OCI-M2 (cell line): Measurements from ENCODE around the gene EIF2B1.

Source experiments
- DNase-seq: peaks from one replicate; lab custom pipeline; 2025; ENCODE audit not compliant: unreplicated experiment; lab: John Stamatoyannopoulos, UW

Gene EIF2B1

DNA sequence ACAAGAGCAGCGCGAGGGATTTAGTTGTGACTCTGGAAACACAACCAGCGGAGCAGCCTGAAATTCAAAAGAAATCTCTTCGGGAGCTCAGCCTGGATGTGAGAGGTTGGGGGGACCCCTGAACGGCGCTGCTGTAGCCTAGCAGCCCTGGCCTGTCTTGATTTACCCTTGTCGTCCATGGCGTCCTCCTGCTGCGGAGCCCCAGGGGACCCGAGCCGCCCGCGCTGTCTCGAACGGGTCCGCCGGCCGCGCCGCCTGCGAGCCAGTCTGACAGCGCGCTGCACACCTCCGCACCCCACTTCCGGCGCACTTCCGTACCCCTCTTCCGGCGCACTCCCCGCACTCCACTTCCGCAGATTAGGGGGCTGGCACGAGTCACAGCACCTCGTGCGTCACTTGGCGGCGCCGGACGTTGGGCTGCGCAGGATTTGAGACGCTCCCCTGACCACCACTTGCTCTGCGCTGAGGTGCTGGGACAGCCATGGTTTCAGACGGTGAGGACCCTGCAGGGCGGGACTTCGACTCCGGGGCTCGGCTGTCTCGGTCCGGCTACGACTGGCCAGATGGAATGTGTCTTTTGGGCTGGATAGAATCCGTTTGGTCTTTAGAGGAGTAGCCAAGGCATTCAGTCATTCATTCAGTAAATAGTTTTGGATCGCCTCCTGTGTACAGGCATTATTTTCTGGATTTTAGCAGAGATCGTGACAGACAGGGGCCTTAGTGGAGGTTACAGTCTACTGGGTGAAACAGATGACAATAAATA, at the start of gene EIF2B1, which contains the start of gene GTF2H3:
TSS of gene EIF2B1 (minus strand) at position 308 of the 763 bp plus-strand sequence. CDS start at position 179, 129 bp downstream.
TSS of gene GTF2H3 (plus strand) at position 451 of the 763 bp plus-strand sequence. CDS start at position 482, 31 bp downstream.
- peak; percentile 70 for DNase-seq

- DNase-seq: no peak
Measured at GRCh38 chr12:123681605-123682004, 48.1 kb upstream of the EIF2B1 start.

DNA sequence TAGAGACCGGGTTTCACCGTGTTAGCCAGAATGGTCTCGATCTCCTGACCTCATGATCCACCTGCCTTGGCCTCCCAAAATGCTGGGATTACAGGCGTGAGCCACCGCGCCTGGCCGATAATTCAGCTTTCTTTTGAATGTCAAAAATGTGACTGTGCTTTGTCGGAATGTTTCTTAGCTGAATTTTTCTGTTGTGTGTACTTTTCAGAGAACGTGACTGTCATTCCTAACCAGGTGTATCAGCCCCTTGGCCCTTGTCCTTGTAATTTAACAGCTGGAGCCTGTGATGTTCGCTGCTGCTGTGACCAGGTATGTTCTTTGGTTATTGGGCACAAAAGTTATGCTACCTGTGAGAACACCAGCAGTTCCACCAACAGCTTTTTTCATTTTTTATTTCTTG, 45.5 kb upstream of the EIF2B1 start:
- DNase-seq: no peak

GRCh38 chr12:123676616-123677320, 43.3 kb upstream of the EIF2B1 start:
- no peak for DNase-seq

DNA sequence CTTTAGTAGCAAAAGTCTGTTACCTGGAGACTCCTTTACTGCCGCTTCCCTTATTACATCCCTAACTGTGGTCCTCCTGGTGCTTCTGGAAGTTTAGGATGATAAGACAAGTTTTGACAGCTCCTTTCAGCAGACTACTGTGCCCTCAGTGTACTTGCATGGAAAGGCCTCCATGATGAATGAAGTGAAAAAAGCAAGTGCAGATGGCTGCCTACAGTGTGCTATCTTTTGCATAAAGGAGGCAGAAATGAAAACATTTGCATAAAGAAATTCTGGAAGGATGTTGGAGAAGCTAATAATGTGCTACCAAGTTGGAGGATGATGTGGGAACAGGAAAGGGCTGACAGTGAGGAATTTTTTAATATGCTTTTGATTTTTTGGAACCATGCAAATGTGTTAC, 42.0 kb upstream of the EIF2B1 start:
- DNase-seq: no peak

DNA sequence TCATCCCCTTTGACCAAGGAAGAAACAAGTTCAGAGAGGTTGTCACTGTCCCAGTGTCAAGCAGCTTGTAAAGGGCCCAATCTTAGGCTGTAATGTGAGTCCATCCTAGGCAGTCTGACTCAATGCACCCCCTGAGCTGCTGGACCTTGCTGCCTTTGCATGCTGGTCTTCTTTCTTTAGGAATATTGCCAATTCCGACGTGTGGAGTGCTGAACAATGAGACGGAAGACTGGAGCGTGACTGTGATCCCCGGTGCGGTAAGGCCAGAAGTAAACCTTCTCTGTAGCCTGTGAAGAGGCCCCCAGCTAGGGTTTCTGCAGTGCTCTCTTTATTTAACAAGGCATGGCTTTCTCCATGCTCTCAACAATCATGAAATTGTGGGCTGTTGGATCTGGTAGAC, 38.4 kb upstream of the EIF2B1 start:
- DNase-seq: no peak

DNA sequence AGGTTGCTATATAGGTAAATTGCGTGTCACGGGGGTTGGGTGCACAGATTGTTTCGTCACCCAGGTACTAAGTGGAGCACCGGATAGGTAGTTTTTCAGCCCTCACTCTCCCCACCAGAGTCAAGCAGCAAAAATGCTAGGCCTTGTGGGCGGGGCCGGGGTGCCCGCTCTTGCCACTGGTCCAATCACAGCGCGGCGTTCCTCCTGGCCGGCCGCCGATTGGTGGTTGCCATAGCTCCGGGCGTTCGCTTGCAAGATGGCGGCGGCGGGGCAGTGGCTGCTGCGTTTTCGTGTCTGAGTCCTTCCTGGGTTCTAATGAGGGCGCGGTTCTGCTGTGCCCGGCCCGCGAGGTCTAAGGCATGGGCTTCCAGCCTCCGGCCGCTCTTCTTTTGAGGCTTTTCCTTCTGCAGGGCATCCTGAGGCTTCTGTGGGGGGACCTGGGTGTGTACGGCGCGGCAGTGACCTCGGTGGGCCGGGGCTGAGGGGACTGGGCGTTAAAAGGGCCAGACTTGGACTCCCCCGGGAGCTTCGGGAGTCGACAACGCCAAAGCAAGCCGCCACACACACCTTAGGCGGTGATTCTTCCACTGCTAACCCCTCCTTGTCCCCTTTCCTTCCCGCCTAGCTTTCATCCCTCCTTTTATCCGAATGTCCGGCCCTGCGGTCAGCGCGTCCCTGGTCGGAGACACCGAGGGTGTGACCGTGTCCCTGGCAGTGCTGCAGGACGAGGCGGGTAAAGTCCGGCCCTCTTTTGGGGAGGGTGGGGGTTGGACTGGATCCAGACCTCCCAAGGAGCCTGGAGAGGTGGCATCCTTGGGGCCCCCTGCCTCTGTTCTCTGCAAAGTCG, 37.6 kb upstream of the EIF2B1 start, which contains the start of gene TCTN2:
TSS of gene TCTN2 (plus strand) at position 232 of the 847 bp plus-strand sequence. CDS start at position 360, 128 bp downstream.
- peak; percentile 11 for DNase-seq

DNA sequence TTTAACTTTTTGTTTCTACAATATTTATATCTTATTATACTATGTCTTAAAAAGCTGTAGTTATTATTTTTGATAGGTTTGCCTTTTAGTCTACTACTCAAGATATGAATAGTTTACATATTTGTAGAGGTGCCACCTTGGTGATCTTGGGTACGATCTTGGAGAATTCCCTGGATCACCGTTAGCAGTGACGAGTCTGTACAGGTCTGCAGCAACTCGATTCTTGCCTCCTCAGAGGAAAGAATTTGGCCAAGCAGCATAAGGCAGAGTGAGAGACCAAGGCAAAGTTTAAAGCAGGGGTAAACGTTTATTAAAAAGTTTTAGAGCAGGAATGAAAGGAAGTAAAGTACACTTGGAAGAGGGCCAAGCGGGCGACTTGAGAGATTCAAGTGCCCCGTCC, 34.3 kb upstream of the EIF2B1 start:
- no peak for DNase-seq

DNA sequence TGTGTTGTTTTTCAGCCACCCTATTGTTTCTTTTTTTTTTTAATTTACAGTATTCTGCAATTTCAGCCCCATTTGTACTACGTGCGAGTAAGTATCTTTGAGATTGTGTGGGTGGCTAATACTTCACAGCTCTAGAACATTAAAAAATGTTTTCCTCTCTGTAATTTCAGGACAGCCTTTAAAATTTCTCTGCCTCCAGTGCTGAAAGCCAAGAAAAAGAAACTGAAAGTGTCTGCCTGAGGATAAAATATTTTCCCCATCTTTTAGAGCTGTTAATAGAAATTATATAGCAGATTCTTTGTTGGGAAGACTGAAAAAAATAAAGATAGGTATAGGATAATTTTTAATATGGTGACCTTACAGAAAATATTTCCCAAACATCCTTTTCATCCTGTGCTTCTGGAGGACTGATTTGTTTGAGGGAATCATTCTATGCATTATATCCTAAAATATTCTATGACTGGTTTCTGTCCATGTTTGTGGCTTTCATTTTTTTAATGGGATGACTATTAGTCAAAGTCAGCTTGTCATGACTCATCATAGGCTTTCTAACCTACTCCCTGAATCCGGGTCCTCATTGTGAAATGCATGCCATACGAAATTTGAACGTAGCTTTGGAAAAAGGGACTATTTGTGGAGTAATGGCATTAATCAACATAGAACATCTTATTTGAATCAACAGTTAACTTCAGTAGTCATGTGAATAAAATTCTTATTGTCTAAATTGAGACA, 26.7 kb upstream of the EIF2B1 start:
- no peak for DNase-seq

DNA sequence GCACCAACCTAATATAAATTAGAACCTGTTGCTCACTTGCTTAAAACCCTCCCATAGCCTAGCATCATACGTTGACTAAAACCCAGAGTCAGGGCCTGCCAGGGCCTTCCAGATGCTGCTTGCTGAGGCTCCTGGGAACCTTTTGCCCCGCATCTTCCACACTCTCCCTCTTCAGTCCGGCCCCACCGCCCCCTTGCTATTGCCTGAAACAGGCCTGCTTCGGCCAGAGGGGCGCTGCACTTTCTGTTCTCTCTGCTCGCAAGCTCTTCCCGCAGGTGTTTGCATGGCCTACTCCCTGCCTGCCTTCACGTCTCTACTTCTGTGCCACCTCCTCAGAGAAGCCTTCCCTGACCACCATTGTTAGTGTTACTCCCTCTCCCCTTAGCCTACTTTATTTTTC, 23.7 kb upstream of the EIF2B1 start:
- DNase-seq: no peak

GRCh38 chr12:123656392-123656791, 22.9 kb upstream of the EIF2B1 start:
- DNase-seq: no peak

DNA sequence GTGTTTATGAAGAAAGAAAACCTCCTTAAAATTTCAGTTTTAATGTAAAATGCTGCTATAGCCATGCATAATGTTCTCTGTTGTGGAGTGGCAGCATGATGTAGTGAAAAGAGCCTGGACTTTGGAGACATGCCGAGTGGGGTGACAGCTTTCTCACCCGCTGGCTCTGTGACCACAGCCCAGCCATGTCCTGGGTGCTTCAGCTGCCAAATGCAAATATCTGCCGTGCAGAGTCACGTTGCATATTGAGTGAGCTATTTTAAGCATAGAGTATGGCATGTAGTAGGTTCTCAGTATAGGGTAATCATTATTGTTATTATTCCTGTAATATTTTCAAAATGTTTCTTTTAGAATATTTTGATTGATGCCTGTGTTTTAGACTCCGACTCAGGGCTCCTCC, 21.9 kb upstream of the EIF2B1 start:
- DNase-seq: no peak

DNA sequence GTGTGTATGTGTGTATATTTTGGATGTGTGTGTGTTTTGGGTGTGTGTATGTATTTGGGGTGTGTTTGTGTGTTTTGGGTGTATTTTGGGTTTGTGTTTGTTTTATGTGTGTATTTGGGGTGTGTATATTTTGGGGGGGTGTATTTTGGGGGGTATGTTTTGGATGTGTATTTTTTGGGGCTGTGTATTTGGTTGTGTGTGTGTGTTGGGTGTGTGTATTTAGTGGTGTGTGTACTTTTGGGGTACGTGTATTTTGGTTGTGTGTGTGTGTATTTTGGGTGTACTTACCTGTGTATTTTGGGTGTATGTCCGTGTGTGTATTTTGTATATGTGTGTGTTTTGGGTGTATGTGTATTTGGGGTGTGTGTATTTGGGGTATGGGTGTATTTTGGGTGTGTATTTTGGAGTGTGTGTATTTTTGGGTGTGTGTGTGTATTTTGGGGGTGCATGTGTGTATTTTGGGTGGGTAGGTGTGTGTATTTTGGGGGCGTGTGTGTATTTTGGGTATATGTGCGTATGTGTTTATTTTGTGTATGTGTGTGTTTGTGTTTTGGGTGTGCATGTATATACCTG, 20.7 kb upstream of the EIF2B1 start:
- no peak for DNase-seq

DNA sequence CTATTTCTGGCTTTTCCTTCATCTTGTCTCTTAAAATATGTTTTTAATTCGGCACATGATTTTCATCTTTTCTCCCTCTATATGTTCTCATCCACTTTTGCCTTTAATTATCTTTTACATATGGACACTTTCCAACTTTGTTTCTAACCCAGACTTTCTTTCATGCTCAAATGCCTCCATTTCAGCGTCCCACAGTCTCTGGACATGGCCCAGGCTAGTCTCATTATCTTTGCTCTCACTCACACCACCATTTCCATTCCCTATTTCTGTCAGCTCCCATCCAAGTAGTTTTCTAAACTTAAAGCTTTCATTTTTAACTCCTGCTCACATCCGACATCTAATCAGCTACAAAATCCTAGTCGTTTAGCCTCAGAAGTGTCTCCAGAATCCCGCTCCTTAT, 14.9 kb upstream of the EIF2B1 start:
- no peak for DNase-seq

DNA sequence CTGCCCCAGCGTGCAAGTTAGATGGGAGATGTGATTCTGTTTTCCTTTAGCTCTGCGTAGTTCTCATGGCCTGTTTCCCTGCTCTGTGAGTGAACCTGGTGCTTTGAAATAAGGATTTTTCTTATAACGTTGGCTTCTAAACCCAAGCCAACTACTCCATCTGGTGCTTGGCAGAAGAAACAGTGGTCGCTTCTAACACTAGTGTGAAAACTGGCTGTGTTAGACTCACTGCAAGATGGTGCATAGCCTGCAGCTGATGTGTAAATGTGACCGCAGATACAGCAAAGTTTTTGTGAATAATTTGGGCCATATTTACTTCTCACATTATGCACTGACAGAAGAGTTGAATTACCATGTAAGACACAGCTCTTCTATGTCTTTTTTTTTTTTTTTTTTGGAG, 12.4 kb upstream of the EIF2B1 start:
- DNase-seq: no peak

DNA sequence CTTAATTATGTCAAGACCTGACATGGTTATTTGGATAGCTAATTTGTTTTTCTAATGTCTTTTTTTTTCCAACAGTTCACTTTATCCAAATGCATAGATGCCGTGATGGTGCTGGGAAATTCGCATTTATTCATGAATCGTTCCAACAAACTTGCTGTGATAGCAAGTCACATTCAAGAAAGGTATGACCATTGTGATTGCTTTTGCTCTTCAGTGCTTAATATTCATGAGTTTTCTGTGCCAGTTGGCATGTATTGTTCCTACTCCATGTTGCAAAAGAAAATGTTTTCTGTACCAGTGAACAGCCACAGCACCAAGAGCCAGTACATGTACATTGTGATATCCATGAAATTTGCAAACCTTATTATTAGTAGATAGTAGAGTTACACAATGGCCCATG, 11.9 kb upstream of the EIF2B1 start:
- DNase-seq: no peak

GRCh38 chr12:123643911-123644310, 10.4 kb upstream of the EIF2B1 start:
- no peak for DNase-seq

DNA sequence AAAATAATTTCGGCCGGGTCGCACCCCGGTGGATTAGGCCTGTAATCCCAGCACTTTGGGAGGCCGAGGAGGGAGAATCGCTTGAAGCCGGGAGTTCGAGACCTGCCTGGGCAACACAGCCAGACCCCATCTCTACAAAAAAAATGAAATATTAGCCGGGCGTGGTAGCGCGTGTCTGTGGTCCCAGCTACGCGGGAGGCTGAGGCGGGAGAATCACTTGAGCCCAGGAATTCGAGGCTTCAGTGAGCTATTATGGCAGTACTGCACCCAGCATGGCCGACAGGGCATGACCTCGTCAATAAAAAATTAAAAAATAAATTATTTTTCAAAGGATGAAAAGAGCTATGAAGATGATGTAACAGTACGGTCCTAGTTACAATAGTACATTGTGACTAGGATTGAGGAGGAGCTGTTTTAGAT, 666 bp upstream of the EIF2B1 start:
- no peak for DNase-seq

DNA sequence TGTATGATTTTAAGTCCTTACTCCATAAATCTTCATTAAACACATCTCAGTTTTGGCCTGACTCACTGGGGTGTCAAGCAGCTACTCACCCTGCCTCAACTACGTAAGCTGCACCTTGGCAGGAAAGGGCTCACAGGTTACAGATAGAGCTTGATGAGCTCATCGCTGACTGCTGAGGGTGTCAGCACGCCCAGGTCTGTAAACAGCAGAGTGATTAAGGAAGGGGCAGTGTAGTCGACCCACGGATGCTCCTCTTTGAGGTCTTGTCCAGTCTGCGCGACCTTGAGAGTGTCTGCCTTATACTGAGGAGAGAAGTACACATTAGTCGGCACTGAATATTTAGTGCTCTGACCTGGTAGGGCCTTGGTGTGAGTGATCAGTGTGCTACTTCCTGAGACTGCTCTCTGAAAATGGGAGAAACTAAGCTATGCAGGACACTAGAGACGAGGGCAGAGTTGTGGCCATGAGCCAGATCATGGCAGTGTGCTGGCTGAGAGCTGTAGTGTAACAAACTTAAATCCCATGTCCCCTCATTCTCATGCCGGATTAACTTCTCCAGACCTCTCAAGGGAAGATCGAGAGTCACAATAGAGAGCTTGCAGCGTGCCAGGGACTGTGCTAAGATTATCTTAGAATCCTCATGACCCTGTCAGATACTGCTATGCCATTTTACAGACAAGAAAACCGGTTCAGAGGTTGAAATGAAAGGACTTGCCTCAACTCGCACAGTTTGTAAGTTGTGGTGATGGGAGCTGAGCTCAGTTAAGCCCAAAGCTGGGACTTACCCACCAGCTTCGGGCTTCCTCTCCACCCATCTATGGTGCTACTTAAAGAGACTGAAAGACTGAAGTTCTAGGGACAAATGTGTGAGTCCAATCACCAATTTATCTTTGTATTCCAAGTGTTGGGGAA, 11.6 kb downstream of the EIF2B1 start:
- no peak for DNase-seq
